Fibroblast of mammary gland (primary cell): ENCODE data around the gene TRIM54.
"Not testable (repeated sequence)": the region's sequence is repeated elsewhere in the genome, so short reads cannot be mapped to it uniquely, and the experiment has no call there.

Source experiments
- DNase-seq: peaks from one replicate; pipeline ENCODE4 v3.0.0-alpha.2; 2010; ENCODE audit warnings: low read depth
- H3K4me3 ChIP-seq: 2 replicates; pipeline ENCODE4 v1.5.1; 2011; ENCODE audit warnings: low read depth, mild to moderate bottlenecking, low read length, moderate library complexity; ENCODE audit not compliant: control insufficient read depth
- TF ChIP-seq, protein P1 (sequence below): conservative IDR thresholded peaks from 2 replicates; pipeline ENCODE4 v1.5.1; 2011; ENCODE audit warnings: low read depth, low read length, inconsistent platforms; ENCODE audit not compliant: control insufficient read depth, insufficient read depth

The TRIM54 gene

DNA sequence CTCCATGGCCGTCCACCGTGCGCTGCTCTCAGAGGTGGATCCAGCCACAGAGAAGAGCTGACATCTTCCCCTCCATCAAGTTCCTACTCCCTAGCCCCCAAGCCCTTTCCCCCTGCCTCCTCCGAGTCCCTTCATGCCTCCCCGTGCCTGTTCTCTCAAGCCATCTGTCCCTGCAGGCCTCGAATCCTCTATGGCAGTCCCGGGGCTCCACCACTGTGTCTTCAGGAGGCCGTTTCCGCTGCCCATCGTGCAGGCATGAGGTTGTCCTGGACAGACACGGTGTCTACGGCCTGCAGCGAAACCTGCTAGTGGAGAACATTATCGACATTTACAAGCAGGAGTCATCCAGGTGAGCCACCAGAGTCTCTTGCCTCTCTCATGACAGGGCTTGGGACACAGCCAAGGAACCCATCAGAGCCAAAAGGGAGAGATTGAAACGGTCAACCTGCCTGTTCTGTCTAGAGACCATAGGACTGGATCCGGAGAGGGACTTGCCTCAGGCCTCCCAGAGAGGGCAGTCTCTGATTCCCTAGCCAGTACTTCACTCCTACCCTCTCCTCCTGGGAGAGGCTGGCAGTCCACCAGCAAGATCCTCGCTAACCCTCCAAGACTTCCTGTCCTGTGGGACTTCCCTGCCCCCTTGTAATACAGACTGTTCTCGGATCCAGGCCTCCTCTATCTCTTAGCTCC is 16.3 kb downstream of the TRIM54 start:
- DNase-seq = peak; percentile 15
- no peak overlapping the region for H3K4me3 ChIP-seq
- TF ChIP-seq, protein P1, sequence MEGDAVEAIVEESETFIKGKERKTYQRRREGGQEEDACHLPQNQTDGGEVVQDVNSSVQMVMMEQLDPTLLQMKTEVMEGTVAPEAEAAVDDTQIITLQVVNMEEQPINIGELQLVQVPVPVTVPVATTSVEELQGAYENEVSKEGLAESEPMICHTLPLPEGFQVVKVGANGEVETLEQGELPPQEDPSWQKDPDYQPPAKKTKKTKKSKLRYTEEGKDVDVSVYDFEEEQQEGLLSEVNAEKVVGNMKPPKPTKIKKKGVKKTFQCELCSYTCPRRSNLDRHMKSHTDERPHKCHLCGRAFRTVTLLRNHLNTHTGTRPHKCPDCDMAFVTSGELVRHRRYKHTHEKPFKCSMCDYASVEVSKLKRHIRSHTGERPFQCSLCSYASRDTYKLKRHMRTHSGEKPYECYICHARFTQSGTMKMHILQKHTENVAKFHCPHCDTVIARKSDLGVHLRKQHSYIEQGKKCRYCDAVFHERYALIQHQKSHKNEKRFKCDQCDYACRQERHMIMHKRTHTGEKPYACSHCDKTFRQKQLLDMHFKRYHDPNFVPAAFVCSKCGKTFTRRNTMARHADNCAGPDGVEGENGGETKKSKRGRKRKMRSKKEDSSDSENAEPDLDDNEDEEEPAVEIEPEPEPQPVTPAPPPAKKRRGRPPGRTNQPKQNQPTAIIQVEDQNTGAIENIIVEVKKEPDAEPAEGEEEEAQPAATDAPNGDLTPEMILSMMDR = no peak

DNA sequence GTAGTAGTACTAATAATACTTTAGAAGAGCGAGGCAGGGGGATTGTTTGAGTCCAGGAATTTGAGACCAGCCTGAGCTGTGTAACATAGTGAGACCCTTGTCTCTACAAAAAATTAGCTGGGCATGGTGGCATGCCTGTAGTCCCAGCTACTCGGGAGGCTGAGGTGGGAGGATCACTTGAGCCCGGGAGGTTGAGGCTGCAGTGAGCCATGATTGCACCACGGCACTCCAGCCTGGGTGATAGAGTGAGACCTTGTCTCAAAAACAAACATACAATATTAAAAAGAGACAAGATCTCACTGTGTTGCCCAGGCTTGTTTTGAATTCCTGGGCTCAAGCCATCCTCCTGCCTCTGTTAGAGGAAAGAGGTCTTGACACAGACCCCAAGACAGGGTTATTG is 18.4 kb downstream of the TRIM54 start:
- H3K4me3 ChIP-seq, DNase-seq: not testable (repeated sequence)

GRCh38 chr2:27303093-27304025 is 21.1 kb downstream of the TRIM54 start:
- DNase-seq = peak; percentile 83
- TF ChIP-seq, protein P1 = peak; percentile 94
- H3K4me3 ChIP-seq = peak overlapping the region; percentile 41

DNA sequence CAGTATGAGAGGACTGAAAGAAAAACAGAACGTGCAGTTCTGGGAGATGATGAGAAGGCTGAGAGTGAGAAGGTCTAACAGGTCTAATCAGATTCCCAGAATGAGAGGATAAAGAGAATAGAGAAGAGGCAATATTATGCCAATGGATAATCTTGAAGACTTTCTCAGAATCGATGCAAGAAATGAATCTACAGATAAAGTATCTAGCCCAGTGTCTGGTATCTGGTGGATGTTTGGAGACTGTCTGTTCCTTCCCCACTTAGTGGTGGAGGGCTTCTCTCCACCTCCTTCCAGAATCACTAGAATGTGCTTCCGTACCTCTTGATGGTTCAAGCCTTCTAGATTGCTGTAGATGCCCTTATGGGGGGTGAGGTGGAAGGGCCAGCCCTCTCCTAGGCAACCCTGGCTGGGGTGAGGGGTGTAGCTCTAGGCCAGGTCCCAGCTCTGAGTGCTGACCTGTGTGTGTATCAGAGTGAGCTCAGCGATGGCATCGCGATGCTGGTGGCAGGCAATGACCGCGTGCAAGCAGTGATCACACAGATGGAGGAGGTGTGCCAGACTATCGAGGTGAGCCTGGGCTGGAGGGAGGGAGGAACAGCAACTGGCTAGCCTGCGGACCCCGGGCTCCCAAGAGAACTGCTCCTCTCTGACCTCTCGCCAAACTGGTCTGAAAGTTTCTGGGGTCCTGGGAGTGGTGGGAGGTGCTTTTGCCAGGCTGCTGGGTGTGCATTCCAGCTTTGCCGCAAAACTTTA is 22.4 kb downstream of the TRIM54 start:
- TF ChIP-seq, protein P1 = no peak
- no peak overlapping the region for H3K4me3 ChIP-seq
- no peak for DNase-seq

GRCh38 chr2:27305516-27305915 is 23.3 kb downstream of the TRIM54 start:
- no peak for DNase-seq
- TF ChIP-seq, protein P1 = no peak
- H3K4me3 ChIP-seq = no peak overlapping the region

- no peak for DNase-seq
- H3K4me3 ChIP-seq = no peak overlapping the region
- TF ChIP-seq, protein P1 = no peak
These were observed 23.9 kb downstream of the TRIM54 start for GRCh38 chr2:27306136-27306535.
